ENCODE measurements around the gene CHGA. TPM values are rescaled to one million over a fixed set of nuclear protein-coding genes. Genes with fewer than 3 reads are reported as not detected.

The CHGA gene
- total and polyA plus RNA-seq, 2 of the 8 experiments (the other 6 are each of a cell fraction or from before 2014, with no cell fraction given) = 17.5 to 28.2 TPM

DNA sequence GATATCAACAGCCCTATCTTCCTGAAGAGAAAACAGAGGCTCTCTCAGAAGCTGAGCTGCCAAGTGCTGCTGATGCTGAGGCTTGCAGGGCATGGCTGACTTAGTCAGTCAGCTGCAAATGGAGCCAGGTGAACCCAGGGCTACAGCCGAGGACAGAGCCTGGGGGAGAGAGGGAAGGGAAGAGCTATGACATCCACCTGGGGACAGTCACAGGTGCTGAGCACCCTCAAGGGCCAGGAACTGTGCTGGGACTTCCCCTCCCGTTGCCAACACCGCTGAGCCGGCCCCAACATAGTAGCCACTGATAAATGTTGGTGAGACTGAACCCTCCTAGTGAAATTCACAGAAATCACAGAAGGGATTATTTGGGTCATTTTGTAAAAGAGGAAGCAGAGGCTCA is 6.7 kb upstream of the CHGA start:
- H3K14ac ChIP-seq (ENCODE audit: insufficient read length) = no peak overlapping the region
- H4K8ac ChIP-seq (ENCODE audit: extremely low read depth, insufficient read depth, low read length) = no peak overlapping the region
- 78% methylated on average over 4 of the region's 4 CpGs; no CpG with 5 or more reads in 1 of the 2 experiments for WGBS, 2 experiments (ENCODE audit: extremely low coverage in 1 of 2, insufficient coverage in 1 of 2, insufficient read length in 1 of 2, insufficient replicate concordance in 2 of 2, low coverage in 1 of 2, low lambda C conversion rate in 2 of 2, missing lambda C conversion rate in 1 of 2)
- no peaks in the 10 kb centered on the region for H3K4me1 ChIP-seq (replicated peaks in 1 of 4; ENCODE audit: control insufficient read depth in 3 of 4, insufficient read depth in 4 of 4, low read length in 3 of 4)
- H3K4me2 ChIP-seq (ENCODE audit: insufficient read depth in 1 of 2, low read depth in 2 of 2, low read length in 2 of 2) = no peak overlapping the region
- H3K23me2 ChIP-seq (ENCODE audit: low read depth, low read length) = no peaks in the 10 kb centered on the region
- H4K5ac ChIP-seq (ENCODE audit: insufficient read length, low read depth, low read length) = no peak overlapping the region
- no peaks in the 10 kb centered on the region for H3K36me3 ChIP-seq (ENCODE audit: control insufficient read depth in 2 of 4, insufficient read depth in 4 of 4, low read length in 3 of 4)
- no peak overlapping the region for H2BK5ac ChIP-seq (ENCODE audit: low read depth, low read length)
- TF ChIP-seq HDAC6 (IDR thresholded peaks at IDR 0.05; ENCODE audit: low read depth, low read length) = no peak
- TF ChIP-seq NANOG (IDR thresholded peaks at IDR 0.05; ENCODE audit: insufficient read depth, low read depth, low read length, poor library complexity, severe bottlenecking) = no peak
- no peak for TF ChIP-seq BRCA1 (IDR thresholded peaks at IDR 0.05; ENCODE audit: low read depth, low read length)
- TF ChIP-seq RFX5 (IDR thresholded peaks at IDR 0.05; ENCODE audit: borderline replicate concordance, low read depth, low read length) = no peak
- no peak for TF ChIP-seq ZNF274 (IDR thresholded peaks at IDR 0.05; ENCODE audit: borderline replicate concordance, extremely low read depth, low read length)
- TF ChIP-seq POU5F1 (IDR thresholded peaks at IDR 0.05; ENCODE audit: low read depth, low read length) = no peak
- TF ChIP-seq TBP (IDR thresholded peaks at IDR 0.05; ENCODE audit: low read depth, low read length) = no peak
- no peak overlapping the region for H3K4me3 ChIP-seq (ENCODE audit: extremely low read depth in 1 of 4, insufficient read depth in 2 of 4, low read depth in 3 of 4, low read length in 4 of 4)
- no peak for DNase-seq (ENCODE audit: low read depth in 1 of 2, low spot score in 2 of 2)
- no peak overlapping the region for H3K9ac ChIP-seq (replicated peaks in 1 of 4; ENCODE audit: extremely low read depth in 1 of 4, low read depth in 3 of 4, low read length in 3 of 4)
- peaks cover 0 to 11% (median 2%) of the 10 kb centered on the region in 4 experiments; a peak in 3 of 7 replicates for H3K27me3 ChIP-seq (replicated peaks in 1 of 4; ENCODE audit: control insufficient read depth in 3 of 4, extremely low read depth in 1 of 4, insufficient read depth in 3 of 4, low read length in 3 of 4)
- no peak for FAIRE-seq
- H2BK20ac ChIP-seq (ENCODE audit: low read length) = no peak overlapping the region
- peaks cover 0 to 3% of the 10 kb centered on the region in 2 experiments for H4K20me1 ChIP-seq (replicated peaks in 1 of 2; ENCODE audit: control insufficient read depth in 1 of 2, insufficient read depth in 2 of 2, low read length in 2 of 2)
- H2BK15ac ChIP-seq (ENCODE audit: low read length) = no peak overlapping the region
- no peak overlapping the region for H2BK12ac ChIP-seq (ENCODE audit: low read depth, low read length)
- ChIA-PET POLR2A (ENCODE audit: partially characterized antibody) (interaction anchor here (0.6 kb wide), 1 partner anchor 13 kb away, joined by 3 read pairs; no protein-coding TSS in a partner anchor), CTCF (ENCODE audit: partially characterized antibody) (interaction anchor here (0.6 to 2.4 kb wide), 13 partner anchors 11 to 1264 kb away, joined by 3 to 10 read pairs (median 5); no protein-coding TSS in a partner anchor)
- H3K9me3 ChIP-seq (ENCODE audit: insufficient read depth in 2 of 2, low read depth in 1 of 2, low read length in 1 of 2) = peaks cover 0 to 5% of the 10 kb centered on the region in 2 experiments; a peak in 1 of 4 replicates
- no peak overlapping the region for H3K18ac ChIP-seq (ENCODE audit: extremely low read depth, low read length)
- no peak overlapping the region for H3K4ac ChIP-seq (replicated peaks; ENCODE audit: insufficient read length, low read depth, low read length)
- no peak overlapping the region for H3K23ac ChIP-seq (ENCODE audit: insufficient read length)
- H3K79me2 ChIP-seq (ENCODE audit: control insufficient read depth in 1 of 2, insufficient read depth in 2 of 2, low read length in 2 of 2) = no peaks in the 10 kb centered on the region
- H2AK5ac ChIP-seq (ENCODE audit: low read depth, low read length) = no peak overlapping the region
- H2AFZ ChIP-seq (ENCODE audit: low read length) = no peak overlapping the region
- no peak overlapping the region for H2BK120ac ChIP-seq (replicated peaks; ENCODE audit: low read depth, low read length)
- no peak overlapping the region for H3K56ac ChIP-seq (replicated peaks; ENCODE audit: insufficient read length, low read depth, low read length)
- H3K27ac ChIP-seq (ENCODE audit: low read depth, low read length) = no peak overlapping the region
- H4K91ac ChIP-seq (replicated peaks; ENCODE audit: insufficient read length, low read length) = no peak overlapping the region
- no peaks in the 10 kb centered on the region for H3K79me1 ChIP-seq (ENCODE audit: low read depth, low read length)

Data from H1 (cell line).